Measurements from ENCODE around the gene CCDC71. TPM values are rescaled to one million over a fixed set of nuclear protein-coding genes. Genes with fewer than 3 reads are reported as not detected.

Gene CCDC71
- total RNA-seq, 2 donors from 2014 or later: 16.7 to 25.2 TPM

- Histone ChIP-seq H3K4me1 (peaks cover 0 to 12% of the 10 kb centered on the region in 2 donors), H3K9me3 (no peaks in the 10 kb centered on the region), H3K27ac (no peak overlapping the region), H3K36me3 (peaks cover 12% of the 10 kb centered on the region), H3K27me3 (no peaks in the 10 kb centered on the region), H3K4me3 (no peak overlapping the region)
- no peak for DNase-seq (ENCODE audit: low spot score)
- no peak for TF ChIP-seq CTCF (IDR thresholded peaks at IDR 0.05)
Measured at GRCh38 chr3:49161197-49161596, 4.9 kb downstream of the CCDC71 start.

GRCh38 chr3:49158792-49159191 is 7.3 kb downstream of the CCDC71 start:
- Histone ChIP-seq H3K27ac (no peak overlapping the region), H3K27me3 (no peaks in the 10 kb centered on the region), H3K9me3 (no peaks in the 10 kb centered on the region), H3K4me1 (no peaks in the 10 kb centered on the region), H3K36me3 (peaks cover 12% of the 10 kb centered on the region), H3K4me3 (no peak overlapping the region)
- TF ChIP-seq CTCF (IDR thresholded peaks at IDR 0.05): no peak
- no peak for DNase-seq (ENCODE audit: low spot score)

- peak in 1 of 2 donors; percentile 33 for TF ChIP-seq CTCF (IDR thresholded peaks at IDR 0.05)
- H3K36me3 ChIP-seq: peaks cover 6% of the 10 kb centered on the region
- no peaks in the 10 kb centered on the region for H3K27me3 ChIP-seq
- no peak overlapping the region for H3K4me3 ChIP-seq
- DNase-seq (ENCODE audit: low spot score): no peak
- no peaks in the 10 kb centered on the region for H3K4me1 ChIP-seq
- H3K27ac ChIP-seq: no peak overlapping the region
- no peaks in the 10 kb centered on the region for H3K9me3 ChIP-seq
Measured at GRCh38 chr3:49158103-49158709, 7.9 kb downstream of the CCDC71 start.

- no peak for DNase-seq (ENCODE audit: low spot score)
- no peak overlapping the region for H3K4me3 ChIP-seq
- no peaks in the 10 kb centered on the region for H3K9me3 ChIP-seq
- H3K27me3 ChIP-seq: no peaks in the 10 kb centered on the region
- H3K27ac ChIP-seq: no peak overlapping the region
- TF ChIP-seq CTCF (IDR thresholded peaks at IDR 0.05): no peak
- no peaks in the 10 kb centered on the region for H3K4me1 ChIP-seq
- no peaks in the 10 kb centered on the region for H3K36me3 ChIP-seq
Measured at GRCh38 chr3:49157289-49157688, 8.8 kb downstream of the CCDC71 start.

- no peak for DNase-seq (ENCODE audit: low spot score)
- no peaks in the 10 kb centered on the region for H3K36me3 ChIP-seq
- no peak overlapping the region for H3K27ac ChIP-seq
- no peaks in the 10 kb centered on the region for H3K4me1 ChIP-seq
- H3K4me3 ChIP-seq: no peak overlapping the region
- no peak for TF ChIP-seq CTCF (IDR thresholded peaks at IDR 0.05)
- no peaks in the 10 kb centered on the region for H3K27me3 ChIP-seq
- no peaks in the 10 kb centered on the region for H3K9me3 ChIP-seq
Measured at GRCh38 chr3:49153349-49153912, 12.7 kb downstream of the CCDC71 start.

GRCh38 chr3:49151610-49152009 is 14.5 kb downstream of the CCDC71 start:
- Histone ChIP-seq H3K27ac (no peak overlapping the region), H3K4me1 (no peaks in the 10 kb centered on the region), H3K27me3 (no peaks in the 10 kb centered on the region), H3K9me3 (no peaks in the 10 kb centered on the region), H3K4me3 (no peak overlapping the region), H3K36me3 (no peaks in the 10 kb centered on the region)
- TF ChIP-seq CTCF (IDR thresholded peaks at IDR 0.05): no peak
- DNase-seq (ENCODE audit: low spot score): no peak

Data from right atrium auricular region (tissue), 2 donors.